Mesenchymal stem cell (in vitro differentiated cells and primary cell): ENCODE data around the gene GDF11.

Experiments used
- DNase-seq: peaks from one replicate; pipeline ENCODE4 v3.0.0-alpha.2; 2013
- H2AFZ ChIP-seq: one replicate; pipeline ENCODE4 v1.6.1; 2013; ENCODE audit warnings: low read depth, mild to moderate bottlenecking, control low read depth, inconsistent platforms, low read length, moderate library complexity
- H2AK5ac ChIP-seq: 2 replicates; pipeline ENCODE4 v1.6.1; 2013; ENCODE audit warnings: low read length, moderate library complexity, mild to moderate bottlenecking, inconsistent platforms; ENCODE audit not compliant: severe bottlenecking
- H2BK120ac ChIP-seq: one replicate; pipeline ENCODE4 v1.6.1; 2013; ENCODE audit warnings: low read depth, mild to moderate bottlenecking, inconsistent platforms, low read length, moderate library complexity
- H2BK12ac ChIP-seq, 2 experiments: one replicate each; pipeline ENCODE4 v1.6.1; 2013; ENCODE audit warnings: inconsistent platforms in 2 of 2, low read length in 2 of 2, mild to moderate bottlenecking in 2 of 2, moderate library complexity in 2 of 2, control low read depth in 1 of 2
- H2BK15ac ChIP-seq: one replicate; pipeline ENCODE4 v1.6.1; 2013; ENCODE audit warnings: mild to moderate bottlenecking, low read depth, inconsistent platforms; ENCODE audit not compliant: poor library complexity, severe bottlenecking
- H2BK5ac ChIP-seq: 2 replicates; pipeline ENCODE4 v1.6.1; 2013; ENCODE audit warnings: low read depth, mild to moderate bottlenecking, low read length, control low read depth, inconsistent platforms; ENCODE audit not compliant: poor library complexity, severe bottlenecking
- H3K14ac ChIP-seq, 2 experiments: one replicate each; pipeline ENCODE4 v1.6.1; 2013; ENCODE audit warnings: inconsistent platforms in 2 of 2, low read length in 2 of 2, control low read depth in 1 of 2, mild to moderate bottlenecking in 1 of 2, moderate library complexity in 1 of 2
- H3K18ac ChIP-seq, 2 experiments: one replicate each; pipeline ENCODE4 v1.6.1; 2013; ENCODE audit warnings: inconsistent platforms in 2 of 2, low read length in 2 of 2, control low read depth in 1 of 2, low read depth in 1 of 2, mild to moderate bottlenecking in 1 of 2
- H3K23ac ChIP-seq, 2 experiments: one replicate each; pipeline ENCODE4 v1.6.1; 2013; ENCODE audit warnings: inconsistent platforms in 2 of 2, low read length in 2 of 2, mild to moderate bottlenecking in 2 of 2, moderate library complexity in 2 of 2, control low read depth in 1 of 2
- H3K27ac ChIP-seq: 2 replicates; pipeline ENCODE4 v1.5.1; 2013; ENCODE audit warnings: mild to moderate bottlenecking, moderate library complexity, low read length, control low read depth, inconsistent platforms; ENCODE audit not compliant: poor library complexity, severe bottlenecking
- H3K27me3 ChIP-seq, 2 experiments: 2 replicates each; pipeline versions ENCODE4 v1.6.1 to v1.7.0; 2013; ENCODE audit warnings: low read length in 2 of 2, mild to moderate bottlenecking in 2 of 2, moderate library complexity in 2 of 2, control low read depth in 1 of 2, inconsistent platforms in 1 of 2; ENCODE audit not compliant: control insufficient read depth in 1 of 2, insufficient read depth in 1 of 2
- H3K36me3 ChIP-seq, 2 experiments: 2 replicates each; pipeline versions ENCODE4 v1.6.1 to v1.7.0; 2013; ENCODE audit warnings: low read length in 2 of 2, control low read depth in 1 of 2, inconsistent platforms in 1 of 2, low read depth in 1 of 2, mild to moderate bottlenecking in 1 of 2; ENCODE audit not compliant: insufficient read depth in 2 of 2, control insufficient read depth in 1 of 2
- H3K4ac ChIP-seq, 2 experiments: one replicate each; pipeline ENCODE4 v1.6.1; 2013; ENCODE audit warnings: inconsistent platforms in 2 of 2, low read length in 2 of 2, mild to moderate bottlenecking in 2 of 2, moderate library complexity in 2 of 2, control low read depth in 1 of 2, low read depth in 1 of 2
- H3K4me1 ChIP-seq: 2 replicates; pipeline ENCODE4 v1.6.1; 2013; ENCODE audit warnings: low read depth, low read length, control low read depth; ENCODE audit not compliant: control insufficient read depth, insufficient read depth
- H3K4me2 ChIP-seq: 2 replicates; pipeline ENCODE4 v1.6.1; 2013; ENCODE audit warnings: low read length, mild to moderate bottlenecking, inconsistent platforms; ENCODE audit not compliant: poor library complexity, severe bottlenecking
- H3K4me3 ChIP-seq, 2 experiments: 2 replicates each; pipeline versions ENCODE4 v1.5.1 to v1.7.0; 2013; ENCODE audit warnings: low read length in 2 of 2, mild to moderate bottlenecking in 2 of 2, control low read depth in 1 of 2, low read depth in 1 of 2; ENCODE audit not compliant: insufficient read depth in 1 of 2
- H3K79me1 ChIP-seq: replicated peaks from 2 replicates; pipeline ENCODE4 v1.6.1; 2013; ENCODE audit warnings: mild to moderate bottlenecking, control low read depth, low read length, inconsistent platforms; ENCODE audit not compliant: poor library complexity, severe bottlenecking
- H3K9ac ChIP-seq: 2 replicates; pipeline ENCODE4 v1.7.0; 2013; ENCODE audit warnings: mild to moderate bottlenecking, low read length, moderate library complexity
- H3K9me3 ChIP-seq: 2 replicates; pipeline ENCODE4 v1.7.0; 2013; ENCODE audit warnings: mild to moderate bottlenecking, low read length; ENCODE audit not compliant: control insufficient read depth
- H4K8ac ChIP-seq: one replicate; pipeline ENCODE4 v1.6.1; 2013; ENCODE audit warnings: inconsistent platforms, mild to moderate bottlenecking, low read length, moderate library complexity
- H4K91ac ChIP-seq: one replicate; pipeline ENCODE4 v1.6.1; 2013; ENCODE audit warnings: mild to moderate bottlenecking, low read length, inconsistent platforms
- WGBS: methylation state at CpG from one replicate; pipeline ENCODE4 v1.1.7; 2013; ENCODE audit warnings: mixed read lengths; 5-methylcytosine and 5-hydroxymethylcytosine counted together

GDF11 gene

DNA sequence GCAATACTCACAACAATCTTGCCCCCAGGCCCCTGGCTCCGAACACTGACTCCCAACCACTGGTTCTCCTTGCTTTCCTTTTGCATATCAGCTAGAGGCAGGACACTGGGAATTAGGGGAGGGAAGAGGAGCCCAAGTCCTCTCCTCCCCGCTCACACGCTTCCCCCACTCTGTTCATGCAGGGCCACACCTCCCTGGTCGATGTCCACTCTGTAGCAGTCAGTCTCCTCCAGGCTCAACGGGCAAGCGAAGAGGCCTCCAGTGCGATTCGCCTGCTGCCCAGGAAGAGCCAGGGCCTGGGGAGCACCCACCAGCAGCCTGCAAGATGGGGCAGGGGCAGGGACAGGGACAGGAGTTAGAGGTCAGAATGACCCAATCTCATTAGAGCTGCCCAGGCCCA is 40.1 kb upstream of the GDF11 start:
- 96% methylated on average over 6 of the region's 8 CpGs for WGBS
- H3K23ac ChIP-seq: no peak overlapping the region
- H3K4ac ChIP-seq: no peak overlapping the region
- no peak overlapping the region for H4K8ac ChIP-seq
- no peak overlapping the region for H2BK120ac ChIP-seq
- H3K9ac ChIP-seq: no peak overlapping the region
- no peak overlapping the region for H2AFZ ChIP-seq
- no peak overlapping the region for H3K18ac ChIP-seq
- no peak overlapping the region for H3K14ac ChIP-seq
- H2BK12ac ChIP-seq: no peak overlapping the region
- no peak for DNase-seq
- H3K4me2 ChIP-seq: no peak overlapping the region
- H3K27ac ChIP-seq: no peak overlapping the region
- no peak overlapping the region for H4K91ac ChIP-seq
- H3K9me3 ChIP-seq: no peaks in the 10 kb centered on the region
- no peak overlapping the region for H3K4me3 ChIP-seq
- peaks cover 0 to 43% of the 10 kb centered on the region in 2 experiments for H3K27me3 ChIP-seq
- peaks cover 0 to 32% of the 10 kb centered on the region in 2 experiments for H3K36me3 ChIP-seq
- H2BK5ac ChIP-seq: no peak overlapping the region
- no peaks in the 10 kb centered on the region for H3K79me1 ChIP-seq
- no peak overlapping the region for H2BK15ac ChIP-seq
- H2AK5ac ChIP-seq: no peak overlapping the region
- H3K4me1 ChIP-seq: peaks cover 14% of the 10 kb centered on the region

DNA sequence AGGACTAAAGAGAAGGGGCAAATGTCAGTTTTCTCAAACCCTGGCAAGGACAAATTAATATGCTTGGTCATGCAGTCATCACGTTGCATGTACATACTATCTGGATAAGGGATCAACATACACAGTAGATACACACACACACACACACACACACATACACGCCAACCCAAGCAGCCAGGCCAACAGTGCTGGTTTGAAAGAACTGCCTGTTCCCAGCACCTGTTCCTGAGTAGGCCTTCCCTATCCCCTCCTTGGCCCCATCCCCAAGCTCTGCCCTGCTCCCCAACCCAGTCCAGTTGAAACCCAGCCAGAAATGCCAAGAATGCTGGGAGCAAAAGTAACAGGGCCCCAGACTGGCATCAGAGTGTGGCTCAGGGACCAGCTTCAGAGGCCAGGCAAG is 39.6 kb upstream of the GDF11 start:
- Histone ChIP-seq H3K14ac (no peak overlapping the region), H2BK12ac (no peak overlapping the region), H3K18ac (no peak overlapping the region), H3K27ac (no peak overlapping the region), H2BK120ac (no peak overlapping the region), H3K23ac (no peak overlapping the region), H2BK5ac (no peak overlapping the region), H4K8ac (no peak overlapping the region), H3K9ac (no peak overlapping the region), H3K4me3 (no peak overlapping the region), H4K91ac (no peak overlapping the region), H3K27me3 (peaks cover 0 to 42% of the 10 kb centered on the region in 2 experiments), H3K4me1 (peaks cover 18% of the 10 kb centered on the region), H3K9me3 (no peaks in the 10 kb centered on the region), H2BK15ac (no peak overlapping the region), H3K36me3 (peaks cover 0 to 28% of the 10 kb centered on the region in 2 experiments), H3K4me2 (no peak overlapping the region), H2AFZ (no peak overlapping the region), H3K79me1 (no peaks in the 10 kb centered on the region), H2AK5ac (no peak overlapping the region), H3K4ac (no peak overlapping the region)
- WGBS: 87% methylated on average over 2 of the region's 2 CpGs
- DNase-seq: no peak

DNA sequence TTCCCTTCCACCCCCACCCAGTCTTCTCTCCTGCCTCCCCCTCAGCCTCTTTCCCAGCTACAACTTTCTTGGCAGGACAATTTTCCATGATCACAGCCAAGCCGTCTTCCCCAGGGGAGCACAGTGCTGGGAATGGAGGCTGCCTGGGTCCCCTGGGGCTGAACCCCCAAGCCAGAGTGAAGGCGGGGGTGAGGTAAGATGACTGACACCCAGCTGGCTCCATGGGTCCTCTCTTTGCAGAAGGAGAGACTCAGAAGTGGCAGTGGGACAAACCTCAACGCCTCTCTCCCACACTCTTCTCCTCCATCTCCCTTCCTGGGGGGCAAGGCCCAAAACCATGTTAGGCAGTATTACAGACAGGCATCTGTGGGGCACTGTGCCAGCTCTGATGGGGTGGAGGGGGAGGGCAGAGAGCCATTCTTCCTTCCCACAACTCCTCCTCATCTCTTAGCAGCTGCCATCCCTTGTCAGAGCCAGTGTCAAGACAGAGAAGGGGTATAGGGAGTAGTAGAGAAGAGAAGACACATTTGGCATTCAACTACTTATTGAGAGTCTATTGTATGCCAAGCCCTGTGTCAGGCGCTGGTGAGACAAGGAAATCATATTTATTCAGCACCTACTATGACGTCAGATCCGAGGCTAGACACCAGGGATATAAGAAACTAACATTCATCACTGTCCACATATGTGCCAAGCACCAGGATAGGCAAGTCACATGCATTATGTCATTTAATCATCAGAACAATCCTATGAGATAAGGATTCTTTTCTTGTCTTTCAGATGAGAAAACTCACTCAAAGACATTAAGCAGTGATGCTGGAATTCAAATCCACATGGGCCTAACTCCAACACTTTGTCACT is 38.8 kb upstream of the GDF11 start:
- no peaks in the 10 kb centered on the region for H3K9me3 ChIP-seq
- H3K36me3 ChIP-seq: peaks cover 0 to 24% of the 10 kb centered on the region in 2 experiments
- no peak overlapping the region for H2BK5ac ChIP-seq
- no peak overlapping the region for H4K8ac ChIP-seq
- H2BK15ac ChIP-seq: no peak overlapping the region
- no peaks in the 10 kb centered on the region for H3K79me1 ChIP-seq
- H3K4me2 ChIP-seq: no peak overlapping the region
- WGBS: 86% methylated on average over 5 of the region's 6 CpGs
- no peak overlapping the region for H3K14ac ChIP-seq
- no peak overlapping the region for H3K4ac ChIP-seq
- no peak overlapping the region for H2BK120ac ChIP-seq
- H3K9ac ChIP-seq: peak overlapping the region; percentile 84
- H3K23ac ChIP-seq: no peak overlapping the region
- H3K4me3 ChIP-seq: peak overlapping the region in 1 of 2 experiments; percentile 83
- H2AFZ ChIP-seq: no peak overlapping the region
- peaks cover 0 to 46% of the 10 kb centered on the region in 2 experiments for H3K27me3 ChIP-seq
- H3K18ac ChIP-seq: no peak overlapping the region
- peaks cover 18% of the 10 kb centered on the region for H3K4me1 ChIP-seq
- no peak overlapping the region for H4K91ac ChIP-seq
- no peak overlapping the region for H2BK12ac ChIP-seq
- DNase-seq: no peak
- no peak overlapping the region for H3K27ac ChIP-seq
- no peak overlapping the region for H2AK5ac ChIP-seq

DNA sequence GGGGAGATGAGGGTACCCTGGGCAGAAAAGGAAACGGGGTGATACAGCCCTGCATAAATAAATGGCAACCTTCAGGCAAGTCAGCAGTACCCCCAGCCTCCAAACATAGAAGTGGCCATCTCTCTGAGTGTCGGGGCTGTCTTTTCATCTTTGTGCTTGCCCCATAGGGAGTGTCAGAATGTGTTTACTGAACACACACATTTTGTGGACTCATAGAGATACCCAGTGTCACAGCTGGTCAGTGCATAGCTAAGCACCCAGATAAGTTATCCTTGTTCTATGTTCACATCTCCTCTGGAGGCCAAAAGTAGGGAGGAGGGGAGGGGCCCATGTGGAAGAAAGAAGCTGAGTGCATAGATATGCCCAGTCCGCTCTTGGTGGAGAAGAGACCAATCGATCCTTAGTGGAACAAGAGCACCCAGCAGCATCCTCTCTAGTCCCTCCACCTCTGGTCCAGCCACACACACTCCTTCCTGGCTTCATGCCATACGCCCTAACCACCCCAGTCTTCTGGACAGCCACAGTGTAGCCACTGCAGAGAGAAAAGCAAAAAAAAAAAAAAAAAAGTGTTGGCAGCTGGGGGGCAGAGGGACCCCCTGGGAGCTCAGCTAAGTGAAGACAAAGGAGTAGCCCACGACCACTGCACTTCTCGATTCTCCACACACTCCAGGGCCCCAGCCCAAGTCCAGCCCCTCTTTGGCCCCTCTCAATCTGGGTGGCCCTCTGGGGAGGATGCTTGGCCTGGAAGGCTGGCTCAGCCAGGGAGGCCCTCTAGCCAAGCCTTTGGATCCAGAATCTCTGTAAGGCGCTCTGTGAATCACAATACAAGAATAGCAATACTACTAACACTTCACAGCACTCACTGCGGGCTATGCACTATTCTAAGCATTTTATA is 37.9 kb upstream of the GDF11 start:
- Histone ChIP-seq H3K4me3 (peak overlapping the region in 1 of 2 experiments; percentile 83), H3K4me2 (no peak overlapping the region), H2BK120ac (no peak overlapping the region), H3K14ac (no peak overlapping the region), H3K79me1 (no peaks in the 10 kb centered on the region), H3K27me3 (peaks cover 0 to 46% of the 10 kb centered on the region in 2 experiments), H3K23ac (no peak overlapping the region), H3K9ac (peak overlapping the region; percentile 84), H3K27ac (no peak overlapping the region), H3K36me3 (peaks cover 0 to 15% of the 10 kb centered on the region in 2 experiments), H3K4me1 (peaks cover 18% of the 10 kb centered on the region), H2BK12ac (no peak overlapping the region), H2BK5ac (no peak overlapping the region), H2BK15ac (no peak overlapping the region), H4K8ac (no peak overlapping the region), H3K4ac (no peak overlapping the region), H4K91ac (no peak overlapping the region), H2AFZ (no peak overlapping the region), H3K9me3 (no peaks in the 10 kb centered on the region), H2AK5ac (no peak overlapping the region), H3K18ac (no peak overlapping the region)
- DNase-seq: no peak
- whole genome bisulfite sequencing: 77% methylated on average over 6 of the region's 9 CpGs
